Lung (tissue), 12 donors: Measurements from ENCODE around the gene FHAD1. TPM values are rescaled to one million over a fixed set of nuclear protein-coding genes. Genes with fewer than 3 reads are reported as not detected.

Source experiments
- ATAC-seq: fragments of 200-7000 bp; cut with Tn5 transposase; one replicate; pipeline ENCODE4 v1.9.1; 2020; ENCODE audit warnings: moderate number of reproducible peaks; ENCODE audit not compliant: insufficient read depth, low FRiP score
- DNase-seq, 3 donors: peaks; one replicate each; pipeline ENCODE4 v3.0.0-alpha.2; 2013 to 2017
- H3K27ac ChIP-seq, 2 donors: one replicate each; pipeline ENCODE4 v1.5.1; 2013; ENCODE audit warnings: mild to moderate bottlenecking in 2 of 2, moderate library complexity in 2 of 2, control low read depth in 1 of 2, inconsistent platforms in 1 of 2, low read depth in 1 of 2, low read length in 1 of 2
- H3K27me3 ChIP-seq, 3 donors: one replicate each; pipeline ENCODE4 v1.5.1; 2013; ENCODE audit warnings: low read length in 2 of 3; ENCODE audit not compliant: control insufficient read depth in 3 of 3, insufficient read depth in 3 of 3
- H3K36me3 ChIP-seq, 4 donors: one replicate each; pipeline ENCODE4 v1.5.1; 2013; ENCODE audit warnings: low read length in 4 of 4, mild to moderate bottlenecking in 1 of 4, moderate library complexity in 1 of 4; ENCODE audit not compliant: control insufficient read depth in 4 of 4, insufficient read depth in 4 of 4
- H3K4me1 ChIP-seq, 5 donors: one replicate each; pipeline ENCODE4 v1.5.1; 2013; ENCODE audit warnings: low read length in 5 of 5, mild to moderate bottlenecking in 2 of 5, moderate library complexity in 1 of 5; ENCODE audit not compliant: control insufficient read depth in 5 of 5, insufficient read depth in 5 of 5
- H3K4me3 ChIP-seq: one replicate; pipeline ENCODE4 v1.5.1; 2013; ENCODE audit warnings: mild to moderate bottlenecking, control low read depth, moderate library complexity
- H3K9ac ChIP-seq, 2 donors: one replicate each; pipeline ENCODE4 v1.5.1; 2013; ENCODE audit warnings: low read length in 2 of 2, control low read depth in 1 of 2; ENCODE audit not compliant: insufficient read depth in 1 of 2
- H3K9me3 ChIP-seq, 4 donors: one replicate each; pipeline ENCODE4 v1.5.1; 2013; ENCODE audit warnings: low read length in 3 of 4, mild to moderate bottlenecking in 1 of 4, moderate library complexity in 1 of 4; ENCODE audit not compliant: control insufficient read depth in 4 of 4, insufficient read depth in 3 of 4
- WGBS, 2 donors: extraction: QIAGEN DNeasy Blood & Tissue Kit; methylation state at CpG; one replicate each; pipeline ENCODE4 v1.1.7; 2013; 5-methylcytosine and 5-hydroxymethylcytosine counted together
- polyA plus RNA-seq, 2 donors: library from polyadenylated mRNA; stranded (reverse); fragments of 200-250 nt; gene quantifications; one replicate each; pipeline ENCODE4 v1.2.1, GENCODE V29; 2013
- total RNA-seq, 2 donors: library from RNA; depleted of rRNA in 1 of 2; stranded (reverse); fragments of >200 nt in 1 of 2; gene quantifications; one replicate each; pipeline ENCODE4 v1.2.1, GENCODE V29; 2014 to 2021
- TF ChIP-seq, protein P1 (sequence below): IDR thresholded peaks from 2 replicates; pipeline ENCODE4 v1.5.1; 2012; ENCODE audit warnings: mild to moderate bottlenecking; ENCODE audit errors: control extremely low read depth, extremely low read depth
- donor health status: control.
- donor health status: control.
- donor health status: Bipolar disorder and iron deficiency.
- donor health status: healthy.
- donor health status: DM: yes; HTN: yes; CAD: no.

FHAD1 gene
- total and polyA plus RNA-seq, 4 donors, result 4.4 to 25.9 (median 9.2) TPM

GRCh38 chr1:15220825-15221431, 26.1 kb upstream of the FHAD1 start:
- Histone ChIP-seq H3K4me3 (no peak overlapping the region), H3K9me3 (no peaks in the 10 kb centered on the region), H3K4me1 (no peaks in the 10 kb centered on the region), H3K27me3 (no peaks in the 10 kb centered on the region), H3K36me3 (peaks cover 0 to 5% (median 1%) of the 10 kb centered on the region in 4 donors), H3K27ac (no peak overlapping the region), H3K9ac (no peak overlapping the region)
- TF ChIP-seq, protein P1, sequence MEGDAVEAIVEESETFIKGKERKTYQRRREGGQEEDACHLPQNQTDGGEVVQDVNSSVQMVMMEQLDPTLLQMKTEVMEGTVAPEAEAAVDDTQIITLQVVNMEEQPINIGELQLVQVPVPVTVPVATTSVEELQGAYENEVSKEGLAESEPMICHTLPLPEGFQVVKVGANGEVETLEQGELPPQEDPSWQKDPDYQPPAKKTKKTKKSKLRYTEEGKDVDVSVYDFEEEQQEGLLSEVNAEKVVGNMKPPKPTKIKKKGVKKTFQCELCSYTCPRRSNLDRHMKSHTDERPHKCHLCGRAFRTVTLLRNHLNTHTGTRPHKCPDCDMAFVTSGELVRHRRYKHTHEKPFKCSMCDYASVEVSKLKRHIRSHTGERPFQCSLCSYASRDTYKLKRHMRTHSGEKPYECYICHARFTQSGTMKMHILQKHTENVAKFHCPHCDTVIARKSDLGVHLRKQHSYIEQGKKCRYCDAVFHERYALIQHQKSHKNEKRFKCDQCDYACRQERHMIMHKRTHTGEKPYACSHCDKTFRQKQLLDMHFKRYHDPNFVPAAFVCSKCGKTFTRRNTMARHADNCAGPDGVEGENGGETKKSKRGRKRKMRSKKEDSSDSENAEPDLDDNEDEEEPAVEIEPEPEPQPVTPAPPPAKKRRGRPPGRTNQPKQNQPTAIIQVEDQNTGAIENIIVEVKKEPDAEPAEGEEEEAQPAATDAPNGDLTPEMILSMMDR, result no peak
- 85 to 87% methylated on average over 7 of the region's 7 CpGs for WGBS, 2 donors
- no peak for ATAC-seq
- DNase-seq, result peak in 1 of 3 donors; percentile 30

- ATAC-seq, result no peak
- TF ChIP-seq, protein P1, result no peak
- no peak for DNase-seq
- Histone ChIP-seq H3K27me3 (no peaks in the 10 kb centered on the region), H3K4me3 (no peak overlapping the region), H3K27ac (no peak overlapping the region), H3K9ac (no peak overlapping the region), H3K36me3 (peaks cover 0 to 5% (median 1%) of the 10 kb centered on the region in 4 donors), H3K4me1 (no peaks in the 10 kb centered on the region), H3K9me3 (no peaks in the 10 kb centered on the region)
- 93 to 96% methylated on average over 4 of the region's 4 CpGs for WGBS, 2 donors
These were observed 24.2 kb upstream of the FHAD1 start for GRCh38 chr1:15222653-15223303.

- H3K9ac ChIP-seq, result no peak overlapping the region
- 62 to 74% methylated on average over 8 of the region's 8 CpGs for WGBS, 2 donors
- TF ChIP-seq, protein P1, result no peak
These were observed 22.7 kb upstream of the FHAD1 start for GRCh38 chr1:15224259-15224869.

More at GRCh38 chr1:15224259-15224869, 22.7 kb upstream of the FHAD1 start:
- Histone ChIP-seq H3K36me3 (peaks cover 0 to 5% (median under 1%) of the 10 kb centered on the region in 4 donors), H3K9me3 (no peaks in the 10 kb centered on the region), H3K4me3 (no peak overlapping the region), H3K27me3 (no peaks in the 10 kb centered on the region), H3K27ac (peak overlapping the region in 1 of 2 donors; percentile 42), H3K4me1 (no peaks in the 10 kb centered on the region)
- ATAC-seq (no peak), DNase-seq (no peak)
